HL-60 (cell line): ENCODE measurements around the gene NOS1.
"Not testable (repeated sequence)": the region's sequence is repeated elsewhere in the genome, so short reads cannot be mapped to it uniquely, and the experiment has no call there.

Experiments used
- DNase-seq, 2 experiments: peaks; one replicate each; pipeline ENCODE4 v3.0.0-alpha.2; 2010 to 2020; ENCODE audit warnings: low read depth in 1 of 2, low spot score in 1 of 2
- H3K27ac ChIP-seq: fragments of 250-450 bp; sonication (Bioruptor Pico); replicated peaks from 2 replicates; pipeline ENCODE4 v1.5.1; 2020; ENCODE audit warnings: mild to moderate bottlenecking, moderate library complexity
- H3K27me3 ChIP-seq: fragments of 250-450 bp; sonication (Bioruptor Pico); 2 replicates; pipeline ENCODE4 v1.5.1; 2021; ENCODE audit warnings: mild to moderate bottlenecking, moderate library complexity; ENCODE audit not compliant: insufficient read depth, poor library complexity, severe bottlenecking
- H3K4me3 ChIP-seq: replicated peaks from 2 replicates; pipeline ENCODE4 v1.5.1; 2011; ENCODE audit warnings: mild to moderate bottlenecking, control low read depth, low read length; ENCODE audit not compliant: insufficient read depth
- GABPA ChIP-seq: IDR thresholded peaks from 2 replicates; pipeline ENCODE4 v1.6.1; 2012; ENCODE audit warnings: low read depth
- POLR2AphosphoS5 ChIP-seq: IDR thresholded peaks from 2 replicates; pipeline ENCODE4 v1.6.1; 2012; ENCODE audit warnings: low read depth
- SPI1 ChIP-seq: IDR thresholded peaks from 2 replicates; pipeline ENCODE4 v1.6.1; 2012; ENCODE audit warnings: low read depth, mild to moderate bottlenecking, borderline replicate concordance
- TF ChIP-seq, protein P1 (sequence below): IDR thresholded peaks from one replicate; pipeline ENCODE4 v1.5.1; 2011; ENCODE audit warnings: low read length, control low read depth, inconsistent platforms; ENCODE audit not compliant: insufficient read depth
- TF ChIP-seq, protein P2 (sequence below): IDR thresholded peaks from 2 replicates; pipeline ENCODE4 v1.6.1; 2012; ENCODE audit warnings: low read depth; ENCODE audit not compliant: insufficient replicate concordance

The NOS1 gene

DNA sequence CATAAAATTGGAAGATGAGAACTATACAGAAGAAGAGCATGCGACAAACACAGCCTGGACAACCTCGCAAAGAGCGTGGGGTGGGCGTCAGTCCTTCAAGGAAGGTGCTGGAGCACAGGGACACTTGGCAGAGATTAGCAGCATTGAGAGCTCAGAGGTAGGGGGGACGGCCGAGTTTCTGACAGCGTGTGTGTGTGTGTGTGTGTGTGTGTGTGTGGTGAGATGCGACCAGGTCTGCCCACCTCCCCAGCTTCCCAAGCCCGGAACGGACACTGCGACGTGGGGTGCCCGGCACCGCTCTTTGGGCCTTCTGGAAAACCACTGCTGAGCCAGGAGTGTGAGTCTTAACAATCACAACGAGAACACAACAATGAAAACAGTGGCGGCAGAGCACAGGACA is 153.2 kb downstream of the NOS1 start:
- Histone ChIP-seq H3K27ac (no peak overlapping the region), H3K4me3 (no peak overlapping the region), H3K27me3 (peaks cover 3% of the 10 kb centered on the region)
- no peak for DNase-seq
- TF ChIP-seq SPI1, result no peak

- TF ChIP-seq, protein P1, sequence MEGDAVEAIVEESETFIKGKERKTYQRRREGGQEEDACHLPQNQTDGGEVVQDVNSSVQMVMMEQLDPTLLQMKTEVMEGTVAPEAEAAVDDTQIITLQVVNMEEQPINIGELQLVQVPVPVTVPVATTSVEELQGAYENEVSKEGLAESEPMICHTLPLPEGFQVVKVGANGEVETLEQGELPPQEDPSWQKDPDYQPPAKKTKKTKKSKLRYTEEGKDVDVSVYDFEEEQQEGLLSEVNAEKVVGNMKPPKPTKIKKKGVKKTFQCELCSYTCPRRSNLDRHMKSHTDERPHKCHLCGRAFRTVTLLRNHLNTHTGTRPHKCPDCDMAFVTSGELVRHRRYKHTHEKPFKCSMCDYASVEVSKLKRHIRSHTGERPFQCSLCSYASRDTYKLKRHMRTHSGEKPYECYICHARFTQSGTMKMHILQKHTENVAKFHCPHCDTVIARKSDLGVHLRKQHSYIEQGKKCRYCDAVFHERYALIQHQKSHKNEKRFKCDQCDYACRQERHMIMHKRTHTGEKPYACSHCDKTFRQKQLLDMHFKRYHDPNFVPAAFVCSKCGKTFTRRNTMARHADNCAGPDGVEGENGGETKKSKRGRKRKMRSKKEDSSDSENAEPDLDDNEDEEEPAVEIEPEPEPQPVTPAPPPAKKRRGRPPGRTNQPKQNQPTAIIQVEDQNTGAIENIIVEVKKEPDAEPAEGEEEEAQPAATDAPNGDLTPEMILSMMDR, result no peak
- TF ChIP-seq GABPA, result no peak
- Histone ChIP-seq H3K27me3 (peaks cover 3% of the 10 kb centered on the region), H3K4me3 (no peak overlapping the region), H3K27ac (no peak overlapping the region)
- no peak for DNase-seq
Observed at GRCh38 chr12:117207675-117208074, 153.8 kb downstream of the NOS1 start.

DNA sequence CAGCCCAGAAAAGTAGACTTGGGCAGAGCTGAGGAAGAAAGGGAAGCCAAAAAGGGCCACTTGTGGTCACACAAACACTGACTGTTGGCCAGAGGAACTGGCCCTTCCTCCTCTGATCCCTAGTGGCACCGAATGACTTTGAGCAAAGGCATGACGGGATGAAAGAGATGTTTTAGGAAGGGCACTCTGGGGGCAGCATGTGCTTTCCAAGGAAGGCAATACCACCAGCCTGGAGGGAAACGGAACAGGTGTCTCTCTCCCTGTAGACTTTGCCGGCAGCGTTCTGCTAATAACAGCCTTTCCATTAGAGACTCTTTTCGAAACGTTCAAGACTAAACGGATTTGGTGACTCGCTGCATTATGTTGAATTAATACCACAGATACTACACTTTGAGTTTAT is 158.9 kb downstream of the NOS1 start:
- no peak for TF ChIP-seq SPI1
- TF ChIP-seq, protein P2, sequence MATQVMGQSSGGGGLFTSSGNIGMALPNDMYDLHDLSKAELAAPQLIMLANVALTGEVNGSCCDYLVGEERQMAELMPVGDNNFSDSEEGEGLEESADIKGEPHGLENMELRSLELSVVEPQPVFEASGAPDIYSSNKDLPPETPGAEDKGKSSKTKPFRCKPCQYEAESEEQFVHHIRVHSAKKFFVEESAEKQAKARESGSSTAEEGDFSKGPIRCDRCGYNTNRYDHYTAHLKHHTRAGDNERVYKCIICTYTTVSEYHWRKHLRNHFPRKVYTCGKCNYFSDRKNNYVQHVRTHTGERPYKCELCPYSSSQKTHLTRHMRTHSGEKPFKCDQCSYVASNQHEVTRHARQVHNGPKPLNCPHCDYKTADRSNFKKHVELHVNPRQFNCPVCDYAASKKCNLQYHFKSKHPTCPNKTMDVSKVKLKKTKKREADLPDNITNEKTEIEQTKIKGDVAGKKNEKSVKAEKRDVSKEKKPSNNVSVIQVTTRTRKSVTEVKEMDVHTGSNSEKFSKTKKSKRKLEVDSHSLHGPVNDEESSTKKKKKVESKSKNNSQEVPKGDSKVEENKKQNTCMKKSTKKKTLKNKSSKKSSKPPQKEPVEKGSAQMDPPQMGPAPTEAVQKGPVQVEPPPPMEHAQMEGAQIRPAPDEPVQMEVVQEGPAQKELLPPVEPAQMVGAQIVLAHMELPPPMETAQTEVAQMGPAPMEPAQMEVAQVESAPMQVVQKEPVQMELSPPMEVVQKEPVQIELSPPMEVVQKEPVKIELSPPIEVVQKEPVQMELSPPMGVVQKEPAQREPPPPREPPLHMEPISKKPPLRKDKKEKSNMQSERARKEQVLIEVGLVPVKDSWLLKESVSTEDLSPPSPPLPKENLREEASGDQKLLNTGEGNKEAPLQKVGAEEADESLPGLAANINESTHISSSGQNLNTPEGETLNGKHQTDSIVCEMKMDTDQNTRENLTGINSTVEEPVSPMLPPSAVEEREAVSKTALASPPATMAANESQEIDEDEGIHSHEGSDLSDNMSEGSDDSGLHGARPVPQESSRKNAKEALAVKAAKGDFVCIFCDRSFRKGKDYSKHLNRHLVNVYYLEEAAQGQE, result no peak
- TF ChIP-seq GABPA, result no peak
- no peak for TF ChIP-seq POLR2AphosphoS5
- TF ChIP-seq, protein P1, result no peak
- no peak for DNase-seq
- Histone ChIP-seq H3K27me3 (no peaks in the 10 kb centered on the region), H3K4me3 (no peak overlapping the region), H3K27ac (no peak overlapping the region)

DNA sequence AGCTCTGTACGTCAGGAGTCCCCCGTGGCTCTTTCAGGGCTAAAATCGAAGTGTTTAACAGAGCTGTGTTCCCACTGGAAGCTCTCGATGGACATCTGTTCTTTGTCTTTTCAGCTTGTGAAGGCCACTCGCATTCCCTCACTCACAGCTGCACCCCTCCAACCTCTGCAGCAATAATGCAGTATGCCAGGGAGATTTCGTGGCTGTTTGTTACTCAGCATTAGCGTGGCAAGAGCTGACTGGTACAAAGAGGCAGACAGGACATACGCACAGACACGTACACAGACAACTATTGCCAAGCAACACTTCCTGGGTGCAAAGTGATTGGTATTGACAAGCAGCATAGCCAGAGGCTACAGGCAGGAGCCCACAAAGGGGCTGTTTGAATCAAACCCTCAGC is 159.4 kb downstream of the NOS1 start:
- Histone ChIP-seq H3K4me3 (no peak overlapping the region), H3K27me3 (no peaks in the 10 kb centered on the region), H3K27ac (no peak overlapping the region)
- no peak for TF ChIP-seq GABPA
- TF ChIP-seq SPI1, result no peak
- no peak for TF ChIP-seq POLR2AphosphoS5
- TF ChIP-seq, protein P1, result no peak
- TF ChIP-seq, protein P2, result no peak
- DNase-seq, result no peak

DNA sequence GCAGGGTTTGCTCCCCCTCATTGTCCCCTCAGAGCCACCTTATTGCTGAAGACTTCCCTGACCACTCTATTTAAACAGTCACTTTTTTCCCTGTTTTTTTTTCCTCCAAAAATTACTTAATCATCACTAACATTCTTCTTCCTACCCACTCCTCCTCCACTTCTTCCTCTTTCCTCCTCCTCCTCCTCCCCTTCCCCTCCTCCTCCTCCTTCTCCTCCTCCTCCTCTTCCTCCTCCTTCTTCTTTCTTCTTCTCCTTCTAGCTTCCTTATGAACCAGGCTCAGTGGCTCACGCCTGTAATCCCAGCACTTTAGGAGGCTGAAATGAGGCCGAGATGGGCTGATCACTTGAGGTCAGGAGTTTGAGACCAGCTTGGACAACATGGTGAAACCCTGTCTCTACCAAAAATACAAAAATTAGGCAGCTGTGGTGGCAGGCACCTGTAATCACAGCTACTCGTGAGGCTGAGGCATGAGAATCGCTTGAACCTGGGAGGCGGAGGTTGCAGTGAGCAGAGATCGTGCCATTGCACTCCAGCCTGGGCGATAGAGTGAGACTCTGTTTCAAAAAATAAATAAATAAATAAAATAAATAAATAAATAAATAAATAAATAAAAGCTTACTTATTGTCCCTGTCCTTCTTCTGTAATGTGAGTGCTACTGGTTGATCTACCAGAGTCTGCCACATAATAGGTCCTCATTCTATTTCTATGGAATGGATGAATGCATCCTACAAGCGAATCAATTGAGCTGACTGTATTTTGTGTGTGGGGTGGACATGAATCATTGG is 161.3 kb downstream of the NOS1 start:
- not testable (repeated sequence) for H3K27me3 ChIP-seq, DNase-seq, H3K4me3 ChIP-seq, H3K27ac ChIP-seq

DNA sequence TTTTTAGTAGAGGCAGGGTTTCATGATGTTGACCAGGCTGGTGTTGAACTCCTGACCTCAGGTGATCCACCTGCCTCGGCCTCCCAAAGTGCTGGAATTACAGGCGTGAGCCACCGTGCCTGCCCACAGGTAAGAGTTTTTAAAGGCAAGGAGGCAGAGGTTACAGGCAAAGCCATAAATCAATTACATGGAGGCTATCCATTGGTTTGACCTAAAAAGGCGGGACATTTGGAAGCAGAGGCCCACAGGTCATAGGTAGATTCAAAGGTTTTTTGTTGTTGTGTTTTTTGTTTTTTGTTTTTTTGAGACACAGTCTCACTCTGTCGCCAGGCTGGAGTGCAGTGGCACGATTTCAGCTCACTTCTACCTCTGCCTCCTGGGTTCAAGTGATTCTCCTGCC is 165.1 kb downstream of the NOS1 start:
- H3K27ac ChIP-seq, H3K27me3 ChIP-seq, H3K4me3 ChIP-seq, DNase-seq: not testable (repeated sequence)

GRCh38 chr12:117195027-117195426 is 166.4 kb downstream of the NOS1 start:
- not testable (repeated sequence) for H3K4me3 ChIP-seq, DNase-seq, H3K27me3 ChIP-seq, H3K27ac ChIP-seq
